GM12878 (cell line): ENCODE data around the gene PLEKHG2. TPM values are rescaled to one million over a fixed set of nuclear protein-coding genes. Genes with fewer than 3 reads are reported as not detected.

Experiments used
- ATAC-seq: fragments of 200-7000 bp; cut with Tn5 transposase; 3 replicates; pipeline ENCODE4 v1.9.1; 2020; ENCODE audit warnings: mild to moderate bottlenecking, moderate library complexity
- BruUV-seq: library from RNA; stranded (reverse); fragments of 400-500 nt; replicated peaks from 2 replicates; lab custom pipeline; 2021; lab: Mats Ljungman, UMichigan
- CTCF ChIA-PET: fragments of 300-600 bp; sonication (Branson Sonifier 250); formaldehyde crosslinking; extraction: SDS; loops from one replicate; lab custom pipeline; 2021; ENCODE audit warnings: inconsistent platforms; lab: Yijun Ruan, JAX
- POLR2A ChIA-PET: fragments of 350-600 bp; formaldehyde crosslinking; extraction: SDS; loops from one replicate; lab custom pipeline; 2021; ENCODE audit warnings: inconsistent platforms; lab: Charles Lee
- RAD21 ChIA-PET: fragments of 300-600 bp; sonication (Branson Sonifier 250); formaldehyde crosslinking; loops from one replicate; lab custom pipeline; 2023; ENCODE audit warnings: antibody characterized with exemption; ENCODE audit not compliant: unreplicated experiment; lab: Charles Lee
- SMC1A ChIA-PET: fragments of 300-600 bp; sonication (Branson Sonifier 250); formaldehyde crosslinking; loops from one replicate; lab custom pipeline; 2023; ENCODE audit not compliant: unreplicated experiment, uncharacterized antibody; lab: Charles Lee
- DNase-seq: peaks from one replicate; pipeline ENCODE4 v3.0.0-alpha.2; 2011; ENCODE audit warnings: low read depth, low spot score
- FAIRE-seq: peaks from 3 replicates; lab custom pipeline; 2011; peaks lifted over from hg19 to GRCh38; lab: Jason Lieb, UNC
- H2AFZ ChIP-seq: 2 replicates; pipeline ENCODE4 v1.6.0; 2011; ENCODE audit warnings: low read depth, low read length, control low read depth; ENCODE audit not compliant: control insufficient read depth
- H3K27ac ChIP-seq: 2 replicates; pipeline ENCODE4 v1.5.1; 2011; ENCODE audit warnings: control low read depth; ENCODE audit not compliant: control insufficient read depth, insufficient read depth
- H3K27me3 ChIP-seq, 2 experiments: replicated peaks in 1 of 2; 2 replicates each; pipeline versions ENCODE4 v1.6.0 to v1.6.1; 2011; ENCODE audit warnings: low read length in 1 of 2; ENCODE audit not compliant: control insufficient read depth in 2 of 2, insufficient read depth in 2 of 2
- H3K36me3 ChIP-seq, 2 experiments: 2 replicates each; pipeline ENCODE4 v1.5.1; 2011; ENCODE audit warnings: low read length in 1 of 2; ENCODE audit not compliant: control insufficient read depth in 2 of 2, insufficient read depth in 2 of 2
- H3K4me1 ChIP-seq: 2 replicates; pipeline ENCODE4 v1.6.1; 2011; ENCODE audit warnings: mild to moderate bottlenecking, low read length, moderate library complexity, mixed read lengths; ENCODE audit not compliant: control insufficient read depth, insufficient read depth
- H3K4me2 ChIP-seq: 2 replicates; pipeline ENCODE4 v1.6.0; 2011; ENCODE audit warnings: control low read depth; ENCODE audit not compliant: control insufficient read depth, insufficient read depth
- H3K4me3 ChIP-seq: fragments of 200-600 bp; sonication (generic); 2 replicates; pipeline ENCODE4 v1.5.1; 2016
- H3K79me2 ChIP-seq: 2 replicates; pipeline ENCODE4 v1.6.0; 2011; ENCODE audit warnings: low read length; ENCODE audit not compliant: control insufficient read depth, insufficient read depth
- H3K9ac ChIP-seq: 2 replicates; pipeline ENCODE4 v1.8.0; 2011; ENCODE audit warnings: low read length, control low read depth, mixed read lengths; ENCODE audit not compliant: control insufficient read depth, insufficient read depth
- H3K9me3 ChIP-seq: replicated peaks from 3 replicates; pipeline ENCODE4 v1.5.1; 2011; ENCODE audit warnings: mild to moderate bottlenecking, low read length; ENCODE audit not compliant: control insufficient read depth, insufficient read depth
- H4K20me1 ChIP-seq: 2 replicates; pipeline ENCODE4 v1.6.0; 2011; ENCODE audit not compliant: control insufficient read depth, insufficient read depth
- BHLHE40 ChIP-seq, 2 experiments: fragments of 450-650 bp in 1 of 2; IDR thresholded peaks; 2 replicates each; pipeline ENCODE4 v1.6.1; 2011 to 2017; ENCODE audit warnings: low read depth in 2 of 2, borderline replicate concordance in 1 of 2, improper control_type of control experiment in 1 of 2, low read length in 1 of 2, mild to moderate bottlenecking in 1 of 2
- BMI1 ChIP-seq: fragments of 450-650 bp; IDR thresholded peaks from 2 replicates; pipeline ENCODE4 v1.6.1; 2016; ENCODE audit warnings: mild to moderate bottlenecking, moderate library complexity, borderline replicate concordance
- CHD1 ChIP-seq: IDR thresholded peaks from 2 replicates; pipeline ENCODE4 v1.6.1; 2012; ENCODE audit warnings: low read depth, low read length, improper control_type of control experiment
- CREB1 ChIP-seq: IDR thresholded peaks from 2 replicates; pipeline ENCODE4 v1.6.1; 2012; ENCODE audit warnings: low read depth, mild to moderate bottlenecking, inconsistent platforms
- IRF5 ChIP-seq: fragments of 450-650 bp; IDR thresholded peaks from 2 replicates; pipeline ENCODE4 v1.6.1; 2017; ENCODE audit warnings: borderline replicate concordance
- MTA2 ChIP-seq: fragments of 450-650 bp; IDR thresholded peaks from 2 replicates; pipeline ENCODE4 v1.6.1; 2016; ENCODE audit warnings: low read depth, mild to moderate bottlenecking, moderate library complexity
- MXI1 ChIP-seq: fragments of 150-350 bp; IDR thresholded peaks from 2 replicates; pipeline ENCODE4 v1.6.1; 2011; ENCODE audit warnings: low read depth, mild to moderate bottlenecking, inconsistent platforms, low read length, improper control_type of control experiment
- NR2F1 ChIP-seq: fragments of 450-650 bp; conservative IDR thresholded peaks from 2 replicates; pipeline ENCODE4 v1.6.1; 2017; ENCODE audit warnings: mild to moderate bottlenecking
- RELB ChIP-seq: fragments of 450-650 bp; IDR thresholded peaks from 2 replicates; pipeline ENCODE4 v1.6.1; 2017; ENCODE audit warnings: low read depth, mild to moderate bottlenecking, moderate library complexity
- ZBTB33 ChIP-seq: fragments of 450-650 bp; IDR thresholded peaks from 2 replicates; pipeline ENCODE4 v1.6.1; 2017; ENCODE audit warnings: mild to moderate bottlenecking
- ZNF592 ChIP-seq: fragments of 450-650 bp; IDR thresholded peaks from 2 replicates; pipeline ENCODE4 v1.6.1; 2017; ENCODE audit warnings: mild to moderate bottlenecking, moderate library complexity
- WGBS: methylation state at CpG from one replicate; pipeline ENCODE4 v1.1.6; 2016; ENCODE audit warnings: low lambda C conversion rate; ENCODE audit not compliant: insufficient replicate concordance, insufficient coverage; ENCODE audit errors: missing lambda C conversion rate; 5-methylcytosine and 5-hydroxymethylcytosine counted together
- in situ Hi-C: fragments of 300-500 bp; cut with MboI; formaldehyde crosslinking; loops from 9 replicates; pipeline ENCODE4 v1.14.3; 2018; ENCODE audit warnings: mixed read lengths
- intact Hi-C: fragments of 100-400 bp; cut with micrococcal nuclease; formaldehyde crosslinking; loops from one replicate; pipeline ENCODE4 v1.14.2; 2022; ENCODE audit not compliant: unreplicated experiment
- polyA plus RNA-seq, 11 experiments: library from polyadenylated mRNA; depleted of rRNA in 4 of 11; unstranded in 6 of 11; stranded (reverse) in 5 of 11; fragments of >200 nt; fragmentation: Nextera tagmentation in 4 of 11; fragmentation: Illumina TruSeq in 1 of 11; extraction: Ambion mirVana in 4 of 11; extraction: Trizol in 1 of 11; gene quantifications; 1 replicate in 1 of 11; 2 replicates in 10 of 11; pipeline versions ENCODE4 v1.2.1 to v1.2.3, GENCODE V29; 2011 to 2016; ENCODE audit warnings: inconsistent platforms in 2 of 11, missing spikeins in 2 of 11, low read depth in 1 of 11
- total RNA-seq, 4 experiments: library from RNA; depleted of rRNA in 3 of 4; stranded (reverse); fragments of >200 nt in 3 of 4; fragmentation: Illumina TruSeq in 1 of 4; extraction: Trizol in 1 of 4; gene quantifications; 2 replicates each; pipeline versions ENCODE4 v1.2.1 to v1.2.3, GENCODE V29; 2013 to 2021

PLEKHG2 gene
- total and polyA plus RNA-seq, 10 of the 15 experiments (the other 5 are each of a cell fraction or from before 2014, with no cell fraction given), result 3.0 to 62.5 (median 17.2) TPM

GRCh38 chr19:39408392-39409207 is 3.9 kb upstream of the PLEKHG2 start:
- H3K27me3 ChIP-seq, result no peaks in the 10 kb centered on the region
- H4K20me1 ChIP-seq, result no peaks in the 10 kb centered on the region
- H3K79me2 ChIP-seq, result peaks cover 63% of the 10 kb centered on the region
- BruUV-seq, result no TSS peak
- ChIA-PET RAD21 (interaction anchor here (0.6 to 4.5 kb wide), 3 partner anchors 11 to 460 kb away, joined by 3 to 37 read pairs (median 5); partner anchors contain the start of gene SAMD4B), CTCF (interaction anchor here (1.1 to 1.4 kb wide), 3 partner anchors 7 to 11 kb away, joined by 4 to 14 read pairs (median 4); no protein-coding TSS in a partner anchor), SMC1A (interaction anchor here (1.4 to 3.0 kb wide), 2 partner anchors 10 to 18 kb away, joined by 4 to 18 read pairs; partner anchors contain the start of genes MED29 and PAF1), POLR2A (interaction anchor here (1.2 to 3.9 kb wide), 4 partner anchors 11 to 37 kb away, joined by 3 to 39 read pairs (median 6); partner anchors contain the start of genes MED29, PAF1, RPS16 and SUPT5H)
- peak overlapping the region; percentile 80 for H3K9ac ChIP-seq
- peak overlapping the region; percentile 98 for H3K4me3 ChIP-seq
- H3K36me3 ChIP-seq, result peaks cover 2 to 6% of the 10 kb centered on the region in 2 experiments; a peak in 2 of 4 replicates
- intact Hi-C loops, result loop anchor here (10.0 kb wide), 1 partner anchor 434 kb away; the partner anchor contains the start of gene FBXO17
- H3K4me2 ChIP-seq, result peak overlapping the region; percentile 83
- no peak for DNase-seq
- H3K4me1 ChIP-seq, result peaks cover 33% of the 10 kb centered on the region
- no peak overlapping the region for H2AFZ ChIP-seq
- no peak for FAIRE-seq
- H3K27ac ChIP-seq, result peak overlapping the region; percentile 100
- no peak for ATAC-seq
- H3K9me3 ChIP-seq, result no peaks in the 10 kb centered on the region
- WGBS, result under 1% methylated on average over 20 of the region's 20 CpGs
- in situ Hi-C loops, result no loop called here
- no peak for TF ChIP-seq BMI1
- no peak; a peak in 1 of 4 replicates for TF ChIP-seq BHLHE40 (IDR thresholded peaks at IDR 0.05; ENCODE audit: borderline replicate concordance in 1 of 2, low read depth in 2 of 2, low read length in 1 of 2)
- no peak for TF ChIP-seq ZNF592
- TF ChIP-seq ZBTB33, result no peak
- TF ChIP-seq MXI1, result no peak
- TF ChIP-seq RELB, result 0 out of 2 replicates have a peak, but pooled peaks have one; percentile 8
- TF ChIP-seq MTA2, result no peak
- no peak for TF ChIP-seq CHD1
- TF ChIP-seq IRF5, result no peak
- TF ChIP-seq CREB1, result no peak
- no peak for TF ChIP-seq NR2F1
